ENCODE data around the gene ANXA6.

The ANXA6 gene

DNA sequence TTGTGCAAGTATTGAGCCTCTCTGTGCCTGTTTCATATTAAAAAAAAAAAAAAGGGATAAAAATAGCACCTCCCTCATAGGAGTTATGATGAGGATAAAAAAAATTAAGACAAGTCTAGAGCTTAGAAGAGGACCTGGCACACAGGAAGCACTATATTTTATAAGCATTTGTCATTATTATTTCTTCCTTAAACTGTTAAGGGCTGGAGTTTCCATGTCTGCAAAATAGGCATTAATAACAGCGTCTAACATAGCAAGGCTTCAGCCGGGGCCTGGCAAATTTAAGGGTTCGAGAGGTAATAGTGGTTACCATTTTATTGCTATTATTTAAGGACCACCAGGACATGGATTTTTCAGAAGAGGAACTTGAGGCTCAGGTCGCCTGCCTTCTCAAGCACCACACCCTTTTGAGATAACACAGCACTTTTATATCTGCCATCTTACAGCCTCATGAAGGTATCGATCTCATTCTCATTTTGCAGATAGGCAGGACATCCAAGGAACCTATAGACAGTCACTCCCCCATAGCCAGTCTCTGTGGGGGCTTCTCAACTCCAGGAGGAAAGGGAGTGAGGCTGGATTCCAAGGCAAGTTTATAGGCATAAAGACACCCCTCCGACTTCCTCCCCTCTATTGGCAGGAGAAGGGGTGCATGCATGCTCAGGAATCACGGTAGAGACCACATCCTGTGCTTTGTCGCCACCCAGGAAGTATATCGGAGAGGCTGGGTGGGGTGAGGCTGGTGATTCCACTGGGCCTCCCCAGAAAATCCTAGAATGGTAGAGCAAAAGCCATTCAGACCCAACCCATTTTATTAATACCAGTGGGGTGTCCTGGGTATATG lies 2.4 kb downstream of the ANXA6 start:
- peak in 1 of 3 experiments; percentile 52 for DNase-seq (ENCODE audit: low read depth in 3 of 3)

DNA sequence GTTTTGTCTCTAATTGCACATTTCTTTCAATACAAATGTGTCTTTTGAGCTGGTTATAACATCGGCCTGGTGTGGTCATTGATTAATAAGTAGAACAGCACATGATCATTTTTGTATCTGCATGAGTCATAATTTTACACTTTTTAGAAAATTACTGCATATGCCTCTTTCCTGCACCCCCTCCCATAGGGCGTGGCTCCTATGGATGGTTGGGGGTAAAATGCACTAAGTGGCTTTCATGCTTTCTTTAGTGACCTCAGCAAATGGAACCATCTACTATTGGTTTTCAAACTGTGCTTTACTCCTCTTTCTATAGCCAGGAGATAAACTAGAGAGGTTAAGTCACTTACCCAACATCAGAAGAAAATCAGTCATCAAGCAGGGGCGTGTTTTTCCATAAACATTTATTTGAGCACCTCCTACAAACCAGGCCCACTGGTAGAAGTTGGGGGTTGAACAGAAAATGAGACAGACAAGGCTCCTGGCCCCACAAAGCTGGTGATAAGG lies 3.8 kb downstream of the ANXA6 start:
- peak in 2 of 3 experiments; percentile 36 to 62 for DNase-seq (ENCODE audit: low read depth in 3 of 3)

DNA sequence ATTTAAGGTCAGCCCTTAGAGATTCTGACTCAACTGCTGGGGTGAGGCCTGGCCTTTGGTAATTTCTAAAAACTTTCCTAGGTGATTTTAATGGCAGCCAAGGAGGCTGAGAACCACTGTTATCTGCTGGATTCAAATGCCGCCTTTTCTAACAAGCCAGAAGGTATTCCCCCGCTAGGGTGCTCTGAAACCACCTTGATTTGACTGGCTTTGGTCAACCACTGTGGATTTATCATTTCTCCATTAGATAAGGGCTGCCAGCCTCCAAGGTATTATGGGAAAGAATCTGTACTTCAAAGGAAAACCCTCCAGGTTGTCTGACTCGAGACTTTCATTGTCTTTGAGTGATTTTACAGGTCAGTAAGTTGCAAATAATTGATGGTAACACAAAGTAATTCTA lies 4.3 kb downstream of the ANXA6 start:
- DNase-seq (ENCODE audit: low read depth in 3 of 3) = no peak

DNA sequence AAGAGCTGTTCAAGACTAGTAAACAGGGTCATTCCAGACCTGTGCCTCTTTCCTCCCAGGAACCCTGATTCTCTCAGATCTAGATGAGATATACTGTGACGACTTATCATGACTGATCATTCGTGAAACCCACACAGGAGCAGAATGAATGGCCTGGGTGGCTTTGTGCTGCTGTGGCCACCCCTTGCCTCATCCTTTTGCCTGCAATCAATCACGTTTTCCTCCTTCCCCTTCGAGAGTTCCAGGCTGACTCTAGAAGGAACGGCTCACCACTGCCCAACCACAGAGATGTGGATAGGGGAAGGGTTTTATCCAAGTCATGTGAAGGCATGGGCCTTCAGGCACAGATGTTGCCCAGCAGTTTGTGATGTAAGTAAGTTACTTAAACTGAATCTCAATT lies 5.8 kb downstream of the ANXA6 start:
- DNase-seq (ENCODE audit: low read depth in 3 of 3) = peak in 2 of 3 experiments; percentile 53 to 63

DNA sequence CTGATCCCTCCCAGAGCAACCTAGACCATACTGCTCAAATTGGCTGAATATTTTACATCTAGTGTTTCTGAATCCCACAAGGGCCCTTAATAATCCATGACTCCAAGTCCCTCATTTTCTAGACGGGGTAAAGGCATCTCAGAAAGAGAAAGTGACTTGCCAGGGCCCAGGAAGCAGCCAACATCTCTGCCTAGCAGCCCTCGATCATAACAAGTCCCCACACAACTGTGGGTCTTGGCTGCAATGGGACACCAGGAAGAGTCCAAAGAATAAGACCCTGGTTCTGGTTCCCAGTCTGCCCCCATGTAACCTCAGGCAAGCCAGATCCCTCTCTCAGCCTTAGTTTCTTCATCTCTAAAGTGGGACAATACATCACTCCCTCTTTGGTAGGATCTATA lies 6.3 kb downstream of the ANXA6 start:
- no peak for DNase-seq (ENCODE audit: low read depth in 3 of 3)

DNA sequence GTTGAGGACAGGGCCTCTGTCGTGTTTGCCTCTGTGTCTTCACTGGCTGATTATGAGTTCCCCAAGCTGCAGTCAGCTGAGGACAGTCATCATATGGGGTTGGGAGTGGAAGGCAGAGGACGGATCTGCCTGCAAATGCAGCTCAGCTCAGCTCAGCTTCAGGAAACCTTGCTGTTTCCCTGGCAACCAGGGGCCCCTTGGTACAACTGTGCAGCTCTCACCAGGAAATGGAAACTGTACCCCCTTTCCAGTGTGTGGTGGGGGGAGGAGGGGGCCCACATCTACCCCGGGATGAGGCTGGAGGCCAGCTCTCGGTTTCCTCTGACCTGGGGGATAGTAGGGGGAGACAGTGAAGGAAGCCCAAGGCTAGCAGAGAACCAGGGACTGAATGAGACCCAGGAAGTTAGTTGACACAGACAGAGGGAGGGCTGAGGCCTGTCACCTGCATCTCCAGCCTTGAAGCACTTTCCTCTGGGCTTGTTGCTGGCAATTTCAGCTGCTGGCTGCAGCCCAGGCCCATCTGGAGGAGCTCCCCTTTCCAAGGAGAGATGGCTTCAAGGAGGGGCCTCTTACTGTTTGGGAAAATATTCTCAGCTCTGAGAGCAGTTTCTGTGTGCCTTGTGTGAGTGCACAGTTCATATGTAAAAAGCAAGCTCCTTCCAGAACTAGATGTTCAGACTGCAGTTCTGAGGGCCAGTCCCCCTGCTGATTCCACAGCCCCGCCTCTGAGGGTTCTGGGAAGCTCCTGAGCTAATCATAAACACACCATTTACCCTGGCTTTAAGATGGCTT lies 6.9 kb downstream of the ANXA6 start:
- peak in 2 of 3 experiments; percentile 50 to 65 for DNase-seq (ENCODE audit: low read depth in 3 of 3)

DNA sequence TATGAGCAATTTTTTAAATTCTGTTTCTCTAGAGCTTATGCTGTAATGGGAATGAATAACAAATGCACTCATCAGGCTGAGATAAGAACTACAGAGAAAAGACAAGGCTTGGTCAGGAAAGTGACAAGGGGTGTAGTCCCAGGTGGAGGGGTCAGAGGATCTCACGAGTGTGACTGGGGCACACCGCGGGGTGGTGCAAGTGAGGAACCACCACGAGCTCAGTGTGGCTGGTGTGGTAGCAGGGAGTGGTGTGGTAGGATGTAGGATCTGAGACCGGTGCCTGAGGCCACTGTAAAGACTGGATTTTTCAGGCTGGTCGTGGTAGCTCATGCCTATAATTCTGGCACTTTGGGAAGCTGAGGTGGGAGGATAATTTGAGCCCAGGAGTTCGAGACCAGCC lies 9.0 kb downstream of the ANXA6 start:
- DNase-seq (ENCODE audit: low read depth in 3 of 3) = no peak

DNA sequence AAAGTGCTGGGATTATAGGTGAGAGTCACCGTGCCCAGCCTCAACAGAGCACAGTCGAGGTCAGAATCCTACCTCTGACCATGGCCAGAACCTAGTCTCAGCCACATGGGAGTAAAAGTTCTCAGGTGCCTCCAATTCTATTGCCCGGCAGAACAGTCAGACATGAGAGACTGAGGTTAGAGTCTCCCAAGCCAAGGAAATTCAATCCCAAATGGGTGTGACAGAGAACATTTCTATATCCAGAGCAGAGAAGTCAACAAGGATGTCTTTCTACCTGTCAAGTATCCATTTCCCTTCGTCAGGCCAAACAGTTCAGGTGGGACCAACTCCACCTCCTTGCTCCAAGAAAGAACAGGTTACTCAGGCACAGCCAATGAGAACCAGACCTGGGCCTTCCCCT lies 10.5 kb downstream of the ANXA6 start:
- DNase-seq (ENCODE audit: low read depth in 3 of 3) = no peak

DNA sequence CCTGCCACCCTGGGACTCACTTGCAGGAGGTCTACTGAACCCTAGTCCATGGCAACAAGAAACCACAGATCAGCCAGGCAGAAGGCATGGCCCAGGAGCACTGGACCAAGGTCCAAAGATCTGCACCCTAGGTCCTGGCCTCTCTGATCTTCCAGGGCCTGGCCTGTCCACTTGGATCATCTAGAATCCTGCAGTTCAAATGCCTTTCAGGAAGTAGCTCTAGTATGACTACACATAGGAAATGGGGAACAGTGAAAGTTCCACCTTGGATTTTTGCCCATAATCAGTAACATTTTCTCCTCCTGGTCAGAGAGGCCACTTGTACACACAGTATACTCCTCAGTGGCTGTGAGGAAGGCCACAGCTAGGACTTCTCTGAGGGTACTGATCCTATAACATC lies 11.5 kb downstream of the ANXA6 start:
- DNase-seq (ENCODE audit: low read depth in 3 of 3) = no peak

DNA sequence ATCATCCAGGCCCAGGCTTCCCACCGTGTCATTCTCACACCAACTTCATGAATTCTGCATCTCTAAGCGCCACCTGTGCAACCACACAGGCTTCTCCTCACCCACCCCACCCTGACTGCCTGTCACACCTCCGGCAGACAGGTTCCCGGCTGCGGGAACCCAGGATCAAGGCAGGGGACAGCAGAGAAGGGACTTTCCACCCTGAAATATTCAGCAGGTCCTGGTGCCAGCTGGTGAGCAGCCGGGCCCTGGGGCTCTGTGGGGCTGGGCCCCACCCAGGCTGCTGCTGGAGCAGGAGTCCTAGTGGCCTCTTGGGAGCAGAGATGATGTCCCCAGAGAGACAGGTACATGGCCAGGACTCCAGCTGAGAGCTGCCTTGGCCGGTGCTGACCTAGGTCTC lies 12.7 kb downstream of the ANXA6 start:
- no peak for DNase-seq (ENCODE audit: low read depth in 3 of 3)

DNA sequence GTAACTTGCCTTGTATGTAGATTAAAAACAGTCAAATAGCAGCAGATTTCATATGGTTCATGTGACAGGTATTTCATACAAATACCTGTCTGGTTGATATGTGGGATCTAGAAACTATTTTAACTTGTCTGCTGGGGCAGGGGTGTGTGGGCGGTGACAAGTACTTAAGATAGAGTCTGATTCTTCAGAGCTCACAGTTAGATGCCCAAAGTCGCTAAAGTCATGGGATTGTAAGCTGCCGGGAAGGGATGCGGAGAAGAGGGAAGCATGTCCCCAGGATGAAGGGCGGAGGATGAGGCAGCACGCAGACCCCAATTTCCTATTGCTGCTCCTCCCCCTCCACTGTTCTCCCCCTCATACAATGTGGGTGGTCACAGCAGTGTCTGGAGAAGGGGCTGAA lies 13.3 kb downstream of the ANXA6 start:
- no peak for DNase-seq (ENCODE audit: low read depth in 3 of 3)

DNA sequence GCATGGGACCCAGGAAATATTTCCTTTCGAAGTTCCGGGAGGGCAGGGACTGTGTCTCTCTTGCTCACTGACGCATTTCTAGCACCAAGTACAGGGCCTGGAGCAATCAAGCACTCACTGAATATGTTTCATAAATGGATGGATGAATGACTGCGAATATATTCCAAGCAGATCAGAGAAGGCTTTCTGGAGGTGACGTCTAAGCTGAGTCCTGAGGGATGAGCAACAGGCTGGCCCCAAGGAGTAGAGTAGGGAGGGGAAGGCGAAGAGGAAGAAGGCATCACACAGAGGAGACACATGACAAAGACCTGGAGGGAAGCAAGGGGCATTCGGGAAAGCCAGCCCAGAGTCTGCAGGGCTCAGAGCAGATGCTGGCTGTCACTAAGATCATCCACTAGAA lies 13.9 kb downstream of the ANXA6 start:
- no peak for DNase-seq (ENCODE audit: low read depth in 3 of 3)

DNA sequence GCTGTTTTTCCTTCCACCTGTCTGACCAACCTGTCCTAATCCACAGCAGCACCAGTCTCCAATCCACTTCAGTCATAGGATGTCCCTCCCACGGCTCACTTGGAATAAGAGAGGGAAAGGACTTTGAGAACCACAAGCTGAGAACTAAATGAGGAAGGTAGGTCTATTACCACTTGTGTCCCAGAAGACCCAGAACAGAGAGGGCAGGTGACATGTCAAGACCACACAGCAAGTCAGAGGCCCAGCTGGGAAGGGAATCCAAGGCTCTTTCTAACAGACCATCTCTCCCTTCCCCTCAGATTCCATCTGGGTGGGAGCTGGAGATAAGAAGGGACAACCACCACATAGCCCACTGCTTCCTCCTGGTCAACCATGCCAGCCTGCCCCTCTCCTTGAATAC lies 14.6 kb downstream of the ANXA6 start:
- no peak for DNase-seq (ENCODE audit: low read depth in 3 of 3)

DNA sequence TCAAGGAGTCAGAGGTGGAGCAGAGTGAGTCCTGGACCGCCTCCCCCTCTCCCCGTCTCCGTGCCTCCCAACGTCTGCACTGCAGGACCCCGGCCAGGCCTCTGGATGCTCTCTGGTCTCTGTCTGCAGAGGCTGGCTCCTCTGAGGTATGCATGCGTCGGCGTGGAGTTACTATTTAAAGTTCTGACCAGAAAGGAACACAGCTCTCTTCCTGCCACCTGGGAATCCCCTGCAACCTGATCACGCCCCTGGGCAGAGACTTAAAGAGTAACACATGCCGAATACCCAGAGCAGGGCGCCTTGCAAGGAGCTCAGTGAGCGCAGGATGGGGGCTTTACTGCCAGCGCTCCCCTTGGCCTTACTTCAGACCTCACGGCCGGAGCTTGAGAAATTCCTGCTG lies 16.0 kb downstream of the ANXA6 start:
- peak in 2 of 3 experiments; percentile 27 to 65 for DNase-seq (ENCODE audit: low read depth in 3 of 3)

DNA sequence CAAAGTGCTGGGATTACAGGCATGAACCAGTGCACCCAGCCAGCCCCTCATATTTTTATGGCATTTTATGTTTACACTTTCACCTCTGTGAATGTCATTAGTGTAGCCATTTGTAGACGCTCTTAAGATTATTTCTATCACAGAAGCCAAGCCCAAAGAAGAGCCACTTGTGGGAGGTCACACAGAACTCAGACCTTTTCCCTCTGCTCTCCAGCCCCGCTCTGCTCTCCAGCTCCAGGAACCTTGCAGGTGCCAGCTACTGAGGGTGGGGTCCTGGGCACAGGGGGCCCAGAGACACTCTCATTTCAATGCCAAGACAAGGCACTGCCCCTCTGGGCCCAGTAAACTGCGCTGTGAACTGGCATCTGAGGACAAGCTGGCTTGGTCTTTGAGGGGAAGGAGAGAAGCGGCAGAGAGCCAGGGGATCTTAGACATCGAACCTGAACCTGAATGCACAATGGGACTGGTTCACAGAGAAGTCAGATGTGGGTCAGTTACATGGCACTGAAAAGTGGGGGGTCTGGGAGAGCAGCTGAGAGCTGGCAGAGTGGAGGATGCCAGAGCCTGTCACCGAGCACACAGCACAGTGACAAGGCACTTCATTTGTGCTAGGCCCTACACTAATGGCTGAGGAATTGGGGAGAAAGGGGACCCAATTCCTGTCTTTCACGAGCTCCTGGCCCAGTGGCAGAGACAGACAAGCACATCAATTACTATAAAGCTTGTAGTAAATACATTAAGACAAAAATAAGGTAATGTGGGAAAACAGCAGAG lies 16.7 kb downstream of the ANXA6 start:
- no peak for DNase-seq (ENCODE audit: low read depth in 3 of 3)

DNA sequence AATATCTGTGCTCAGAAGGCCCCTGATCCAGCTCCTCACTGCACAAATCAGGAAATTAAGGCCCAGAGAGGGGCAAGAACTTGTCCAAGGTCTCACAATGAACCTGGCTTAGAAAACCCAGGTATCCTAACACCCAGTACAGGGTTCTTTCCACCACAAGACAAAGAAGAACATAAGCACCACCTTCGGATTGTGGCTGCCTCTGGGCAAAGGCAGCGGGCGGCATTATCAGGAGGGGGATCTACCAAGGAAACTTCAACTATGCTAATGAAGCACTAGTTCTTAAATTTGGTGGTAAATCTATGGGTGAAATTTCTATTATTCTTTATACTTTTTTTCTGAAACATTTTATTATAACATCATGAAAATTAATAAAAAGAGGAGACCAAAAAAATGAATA lies 17.9 kb downstream of the ANXA6 start:
- DNase-seq (ENCODE audit: low read depth in 3 of 3) = no peak

DNA sequence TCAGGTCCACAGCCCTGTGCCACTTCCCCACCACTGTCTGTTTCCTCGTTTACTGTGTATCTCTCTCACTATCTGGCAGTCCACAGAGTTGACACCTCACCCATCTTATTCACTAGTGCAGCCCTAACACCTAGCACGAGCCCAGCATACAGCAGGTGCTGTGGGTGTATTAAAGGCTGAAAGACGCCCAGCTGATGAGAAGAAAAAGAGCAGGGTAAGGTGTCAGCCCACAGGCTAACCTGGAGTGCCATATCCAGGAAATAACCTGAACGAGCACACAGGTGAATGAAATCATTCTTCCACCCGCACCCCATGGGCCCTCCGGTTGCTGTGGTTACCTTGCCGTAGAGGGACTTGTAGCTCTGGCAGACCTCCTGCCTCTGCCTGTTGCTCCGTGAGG lies 18.6 kb downstream of the ANXA6 start:
- DNase-seq (ENCODE audit: low read depth in 3 of 3) = no peak

DNA sequence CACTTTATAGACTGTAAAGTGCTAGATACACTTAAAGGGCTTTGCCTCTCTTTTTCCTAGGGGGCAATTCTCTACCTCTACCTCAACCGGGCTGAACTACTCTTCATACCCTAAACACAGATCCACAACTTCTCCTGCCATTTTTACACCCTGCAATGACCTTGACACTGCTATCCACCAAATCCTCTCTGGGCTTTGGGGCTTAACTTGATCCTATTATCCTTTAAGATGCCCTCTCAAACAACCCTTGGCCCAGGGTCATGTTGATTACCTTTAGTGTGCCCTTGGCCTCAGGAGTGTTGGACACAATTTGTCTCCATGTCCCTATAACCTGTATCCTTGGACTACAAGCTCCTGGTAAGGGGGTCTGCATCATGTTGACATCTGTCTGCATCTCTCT lies 19.5 kb downstream of the ANXA6 start:
- no peak for DNase-seq (ENCODE audit: low read depth in 3 of 3)

DNA sequence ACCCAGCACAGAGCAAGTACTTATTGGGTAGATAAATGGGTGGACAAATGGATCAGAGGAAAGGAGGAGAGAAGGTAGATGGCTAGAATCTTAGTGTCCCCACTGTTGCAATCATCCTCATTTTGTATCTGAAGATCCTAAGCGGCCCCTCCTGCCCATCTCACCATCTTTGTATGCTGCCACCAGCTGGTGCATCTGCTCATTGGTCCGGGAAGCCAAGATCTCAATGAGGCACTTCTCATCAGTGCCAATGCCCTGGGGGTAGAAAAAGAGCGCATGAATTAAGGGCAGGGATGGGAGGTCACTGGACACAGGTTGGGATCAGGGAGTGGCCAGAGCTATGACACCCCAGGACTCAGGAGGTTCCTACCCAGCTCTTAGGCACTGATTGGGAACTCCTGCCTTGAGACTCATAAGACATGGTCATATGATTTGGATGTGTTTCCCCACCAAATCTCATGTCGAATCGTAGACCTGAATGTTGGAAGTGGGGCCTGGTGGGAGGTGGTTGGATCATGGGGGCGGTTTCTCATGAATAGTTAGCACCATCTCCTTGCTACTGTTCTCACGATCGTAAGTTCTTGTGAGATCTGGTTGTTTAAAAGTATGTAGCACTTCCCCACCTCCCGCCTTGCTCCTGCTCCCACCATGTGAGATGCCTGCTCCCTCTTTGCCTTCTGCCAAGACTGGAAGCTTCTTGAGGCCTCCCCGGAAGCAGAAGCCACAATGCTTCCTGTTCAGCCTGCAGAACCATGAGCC lies 20.3 kb downstream of the ANXA6 start:
- DNase-seq (ENCODE audit: low read depth in 3 of 3) = no peak

DNA sequence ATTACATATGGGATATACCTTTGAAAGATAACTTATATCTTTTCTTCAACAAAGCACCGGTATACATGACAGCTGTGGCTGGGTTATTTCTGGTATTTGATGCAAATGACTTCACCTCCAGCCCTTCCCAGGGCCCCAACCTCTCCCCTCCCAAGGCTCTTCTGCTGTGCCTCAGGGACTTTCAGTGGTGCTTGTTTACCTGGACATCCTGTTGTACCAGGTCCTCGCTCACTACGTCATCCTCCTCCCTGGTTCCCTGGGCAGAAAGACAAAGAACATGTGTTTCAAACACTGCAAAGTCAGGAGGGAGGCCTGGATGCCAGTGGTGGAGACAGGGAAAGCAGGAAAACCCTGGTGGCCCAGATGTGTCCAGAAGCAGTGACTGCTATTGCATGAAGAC lies 23.4 kb downstream of the ANXA6 start:
- DNase-seq (ENCODE audit: low read depth in 3 of 3) = no peak

DNA sequence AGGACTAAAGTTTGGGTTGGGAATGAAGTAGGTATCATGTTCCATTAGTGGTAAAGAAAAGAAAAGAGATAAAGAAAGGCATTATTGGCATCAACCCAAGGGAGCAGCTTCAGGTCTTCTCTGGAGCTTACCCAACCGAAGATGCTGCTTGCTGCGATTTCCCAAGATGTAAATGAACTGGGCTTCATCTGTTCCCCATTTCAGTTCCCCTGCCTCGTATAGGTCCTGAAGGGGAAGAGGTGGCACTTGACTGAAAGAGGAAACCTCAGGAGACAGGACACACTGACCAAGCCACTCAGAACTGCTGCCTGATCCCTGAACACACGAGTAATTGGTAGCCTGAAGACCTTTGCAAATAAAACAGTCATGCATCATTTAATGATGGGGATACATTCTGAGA lies 24.6 kb downstream of the ANXA6 start:
- no peak for DNase-seq (ENCODE audit: low read depth in 3 of 3)
